GM13977 (cell line): ENCODE measurements around the gene DNAH17.
"Not testable (repeated sequence)": the region's sequence is repeated elsewhere in the genome, so short reads cannot be mapped to it uniquely, and the experiment has no call there.

Experiments
- DNase-seq: peaks from one replicate; pipeline ENCODE4 v3.0.0; 2012; ENCODE audit warnings: low spot score
- CTCF ChIP-seq: IDR thresholded peaks from 2 replicates; pipeline ENCODE4 v1.5.1; 2012; ENCODE audit warnings: mild to moderate bottlenecking, control low read depth; ENCODE audit not compliant: insufficient read depth; ENCODE audit errors: extremely low read depth, missing control alignments
- in situ Hi-C: fragments of 300-500 bp; cut with MboI; formaldehyde crosslinking; loops from one replicate; pipeline ENCODE4 v1.12.0; 2022; ENCODE audit warnings: low sequenced_read_pairs, low pct_unique_long_range_greater_than_20kb, mixed read lengths, inconsistent platforms; ENCODE audit not compliant: unreplicated experiment

The DNAH17 gene

GRCh38 chr17:78507526-78507925, 69.7 kb downstream of the DNAH17 start:
- TF ChIP-seq CTCF, result no peak
- DNase-seq, result no peak
- in situ Hi-C loops, result loop anchor here (25.0 kb wide), 1 partner anchor 330 kb away; the partner anchor contains the start of gene USP36

GRCh38 chr17:78506454-78507309, 70.5 kb downstream of the DNAH17 start:
- no peak for DNase-seq
- in situ Hi-C loops, result loop anchor here (25.0 kb wide), 1 partner anchor 331 kb away; the partner anchor contains the start of gene USP36
- no peak for TF ChIP-seq CTCF

- in situ Hi-C loops, result loop anchor here (25.0 kb wide), 1 partner anchor 333 kb away; the partner anchor contains the start of gene USP36
- no peak for TF ChIP-seq CTCF
- no peak for DNase-seq
These were observed 72.9 kb downstream of the DNAH17 start for GRCh38 chr17:78504156-78504925.

GRCh38 chr17:78503388-78503787, 73.8 kb downstream of the DNAH17 start:
- in situ Hi-C loops, result loop anchor here (25.0 kb wide), 1 partner anchor 334 kb away; the partner anchor contains the start of gene USP36
- not testable (repeated sequence) for DNase-seq

GRCh38 chr17:78502611-78503148, 74.5 kb downstream of the DNAH17 start:
- in situ Hi-C loops, result loop anchor here (25.0 kb wide), 1 partner anchor 335 kb away; the partner anchor contains the start of gene USP36
- no peak for DNase-seq
- no peak for TF ChIP-seq CTCF

GRCh38 chr17:78501241-78502036, 75.8 kb downstream of the DNAH17 start:
- no peak for DNase-seq
- in situ Hi-C loops, result loop anchor here (25.0 kb wide), 1 partner anchor 336 kb away; the partner anchor contains the start of gene USP36
- TF ChIP-seq CTCF, result no peak
